ENCODE measurements around the gene TMPRSS13.

TMPRSS13 gene

DNA sequence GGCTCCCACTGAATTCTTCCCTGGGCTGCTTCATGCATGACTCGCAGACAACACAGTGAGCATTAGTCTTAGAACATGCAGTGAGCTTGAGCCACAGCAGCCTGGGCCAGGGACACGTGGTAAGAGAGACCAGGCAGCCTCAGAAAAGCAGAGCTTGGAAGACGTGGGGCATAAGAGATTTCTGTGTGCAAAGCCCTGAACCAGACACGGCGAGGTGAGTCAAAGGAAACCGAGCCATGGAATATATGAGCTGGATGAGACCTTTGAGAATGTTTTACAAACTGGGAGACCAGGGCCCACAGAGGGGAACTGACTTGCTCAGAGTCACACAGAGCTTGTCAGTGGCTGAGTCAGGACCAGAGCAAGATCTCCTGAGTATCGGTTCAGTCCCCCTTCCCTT is 44.2 kb downstream of the TMPRSS13 start:
- DNase-seq: no peak

- no peak for DNase-seq
Observed at GRCh38 chr11:117883063-117883462, 46.1 kb downstream of the TMPRSS13 start.

DNA sequence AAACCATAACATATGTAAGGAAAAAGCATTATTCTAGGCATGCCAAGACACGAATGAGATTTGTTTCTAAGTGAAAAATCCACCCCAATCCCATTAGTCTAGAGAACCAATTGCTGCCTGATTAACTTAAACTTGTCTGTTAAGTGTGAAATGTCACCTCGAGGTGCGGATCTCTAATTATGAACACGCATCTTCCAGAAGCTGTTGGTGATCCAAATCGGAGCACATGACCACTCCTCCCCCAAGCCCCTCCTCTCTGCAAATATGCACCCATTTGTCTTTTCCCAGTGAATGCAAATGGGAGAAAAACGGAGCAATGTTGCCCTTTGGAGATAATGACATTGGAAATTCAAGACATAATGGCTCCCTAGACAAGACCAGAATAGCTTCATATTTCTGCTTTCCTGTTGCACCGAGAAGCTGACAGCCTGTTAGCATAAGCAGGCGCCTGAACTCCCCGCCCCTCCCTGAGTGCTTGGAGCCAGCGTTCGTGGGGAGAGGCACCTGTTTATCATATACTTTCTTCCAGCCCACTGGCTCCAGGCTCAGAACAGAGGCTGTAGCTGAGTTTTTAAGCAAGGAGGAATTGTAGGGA is 46.8 kb downstream of the TMPRSS13 start:
- DNase-seq: peak; percentile 31

DNA sequence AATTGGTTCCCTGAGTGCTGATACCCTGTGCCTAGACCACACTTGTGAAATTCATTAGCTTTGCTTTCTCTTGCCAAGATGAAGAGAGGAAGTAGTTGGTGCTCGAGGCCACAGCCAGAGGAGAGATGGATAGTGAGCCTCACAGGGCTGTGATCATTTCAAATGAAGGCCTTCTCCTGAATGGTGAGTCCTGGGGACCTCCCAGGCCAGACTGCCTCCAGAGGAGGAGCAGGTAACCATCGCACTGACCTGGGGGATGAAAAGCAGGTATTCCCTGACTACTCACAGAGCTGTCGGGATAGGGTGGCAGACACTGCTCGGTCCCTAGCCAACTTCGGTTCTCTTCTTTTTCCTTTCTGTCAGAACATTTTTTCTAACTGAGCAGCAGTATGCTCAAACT is 48.0 kb downstream of the TMPRSS13 start:
- no peak for DNase-seq

- DNase-seq: no peak
Observed at GRCh38 chr11:117879516-117880480, 49.4 kb downstream of the TMPRSS13 start.

- no peak for DNase-seq
Observed at GRCh38 chr11:117878939-117879475, 50.2 kb downstream of the TMPRSS13 start.

- no peak for DNase-seq
Observed at GRCh38 chr11:117878314-117878938, 50.8 kb downstream of the TMPRSS13 start.

DNA sequence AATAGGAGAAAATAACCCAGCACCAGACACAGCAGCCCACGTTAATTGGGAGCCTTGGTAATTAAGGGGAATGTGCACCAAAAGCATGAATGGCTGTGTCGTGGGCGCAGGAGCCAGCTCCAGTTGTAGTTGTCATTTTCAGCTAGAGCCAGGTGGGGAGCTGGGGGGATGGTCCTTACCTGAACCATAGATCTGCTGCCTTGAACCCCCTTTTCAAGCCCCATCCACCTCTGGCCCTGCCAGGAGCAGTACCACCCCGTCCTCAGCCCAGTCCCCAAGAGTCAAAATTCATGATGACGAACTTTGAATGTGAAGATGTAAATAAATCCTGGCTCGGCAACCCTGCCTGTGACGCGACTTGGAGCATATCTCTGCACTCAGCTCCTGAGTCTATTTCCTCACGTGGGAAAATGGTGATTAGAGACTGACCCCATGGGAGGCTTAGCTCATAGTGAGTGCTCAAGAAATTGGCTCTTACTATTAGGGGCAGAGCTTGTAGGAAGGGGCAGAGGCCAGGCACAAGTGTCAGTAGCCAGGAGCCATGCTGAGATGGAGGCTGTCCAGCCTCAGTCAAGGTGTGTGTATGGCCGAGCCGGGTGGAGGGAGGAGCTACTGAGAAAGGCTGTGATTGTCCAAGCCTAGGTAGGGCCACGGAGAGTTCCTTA is 52.0 kb downstream of the TMPRSS13 start:
- peak; percentile 51 for DNase-seq

DNA sequence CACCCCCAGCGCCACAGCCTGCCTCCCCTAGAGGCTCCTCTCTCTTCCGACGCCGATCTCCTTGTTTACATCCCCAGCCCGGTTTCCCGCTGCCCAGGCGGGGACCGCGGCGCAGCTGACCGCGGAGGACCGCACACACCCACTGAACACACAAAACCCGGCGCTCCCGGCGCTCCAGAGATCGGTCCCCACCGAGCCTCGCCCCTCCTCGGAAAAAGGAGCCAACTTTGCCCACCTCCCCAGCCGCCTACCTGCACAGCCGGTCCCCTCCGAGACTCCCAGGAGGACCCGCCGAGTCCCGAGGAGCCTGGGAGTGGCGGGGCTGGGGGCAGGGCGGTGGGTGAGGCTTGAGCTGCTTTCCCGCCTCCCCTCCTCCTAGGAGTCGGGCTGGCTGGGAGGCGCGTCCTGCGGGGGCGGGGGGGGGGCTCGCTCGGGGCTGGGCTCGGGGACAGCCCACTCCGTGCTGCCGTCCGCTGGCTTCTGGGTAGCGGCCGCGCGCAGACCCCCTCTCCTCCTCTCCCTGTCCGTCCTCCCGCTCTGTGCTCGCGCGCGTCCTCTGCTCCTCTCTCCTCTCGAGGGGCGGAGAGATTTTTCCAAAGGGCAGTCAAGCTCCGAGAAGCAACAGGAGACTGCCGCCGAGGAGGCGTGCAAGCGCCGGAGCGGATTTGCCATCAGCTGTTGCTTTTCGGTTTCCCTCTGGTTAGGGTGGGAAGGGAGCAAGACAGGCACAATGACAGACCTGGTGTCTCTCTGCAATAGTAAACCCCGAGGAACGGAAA is 52.7 kb downstream of the TMPRSS13 start, which contains the start of gene FXYD6:
Gene FXYD6, minus strand, starts transcription at position 318 of the 779 bp plus-strand sequence. CDS start 33,882 bp downstream, outside the sequence.
- DNase-seq: peak; percentile 49

DNA sequence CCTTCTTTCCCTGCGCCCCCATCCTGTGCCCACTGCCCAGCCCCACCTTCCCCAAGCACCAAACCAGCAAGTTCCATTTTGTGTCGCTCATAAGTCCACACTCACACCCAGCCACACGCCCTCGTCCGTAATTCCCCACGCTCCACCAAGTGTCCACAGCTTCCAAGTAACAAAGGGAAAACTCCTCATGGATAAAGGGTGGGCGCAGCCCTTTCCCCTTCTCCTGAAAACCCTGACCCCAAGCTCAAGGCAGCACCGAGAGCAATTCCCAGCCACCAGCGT is 53.2 kb downstream of the TMPRSS13 start:
- DNase-seq: no peak

- DNase-seq: peak; percentile 9
Observed at GRCh38 chr11:117875382-117876058, 53.7 kb downstream of the TMPRSS13 start.

DNA sequence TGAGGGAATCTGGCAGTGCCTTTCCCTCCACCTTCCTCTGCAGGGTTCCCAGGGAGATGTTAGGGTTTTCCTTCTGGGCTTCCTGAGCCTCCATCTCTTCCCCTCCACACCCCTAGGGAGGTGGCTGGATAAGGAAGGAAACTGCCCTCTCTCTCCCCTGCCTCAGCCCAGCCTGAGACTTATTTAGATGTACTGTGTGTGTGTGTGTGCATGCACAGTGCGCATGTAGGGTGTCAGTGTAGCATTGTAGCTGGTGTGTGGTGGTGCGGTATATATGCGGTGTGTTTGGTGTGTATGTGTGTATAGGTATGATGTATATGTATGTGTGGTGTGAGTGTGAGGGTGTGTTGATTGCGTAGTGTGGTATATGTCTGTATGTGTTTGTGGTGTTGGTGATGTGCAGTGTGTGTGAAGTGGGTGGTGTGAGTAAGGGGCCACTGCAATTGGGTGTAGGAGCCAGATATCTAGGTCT is 54.3 kb downstream of the TMPRSS13 start:
- no peak for DNase-seq

- no peak for DNase-seq
Observed at GRCh38 chr11:117874253-117874909, 54.8 kb downstream of the TMPRSS13 start.

DNA sequence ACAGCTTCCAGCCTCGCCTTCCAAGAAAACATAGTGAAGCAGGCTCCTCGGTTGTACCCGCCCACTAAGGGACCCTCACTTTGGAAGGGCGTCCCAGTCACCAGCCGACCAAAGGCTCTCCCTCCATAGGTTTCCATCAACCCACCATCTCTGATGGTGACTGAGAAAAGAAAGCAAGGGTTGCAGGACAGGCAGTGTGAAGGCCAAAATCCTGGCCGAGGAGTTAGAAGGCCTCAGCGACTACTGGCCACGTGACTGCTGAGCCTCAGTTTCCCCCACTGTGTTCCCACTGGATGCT is 55.4 kb downstream of the TMPRSS13 start:
- DNase-seq: no peak

- DNase-seq: no peak
Observed at GRCh38 chr11:117872975-117873827, 56.0 kb downstream of the TMPRSS13 start.

DNA sequence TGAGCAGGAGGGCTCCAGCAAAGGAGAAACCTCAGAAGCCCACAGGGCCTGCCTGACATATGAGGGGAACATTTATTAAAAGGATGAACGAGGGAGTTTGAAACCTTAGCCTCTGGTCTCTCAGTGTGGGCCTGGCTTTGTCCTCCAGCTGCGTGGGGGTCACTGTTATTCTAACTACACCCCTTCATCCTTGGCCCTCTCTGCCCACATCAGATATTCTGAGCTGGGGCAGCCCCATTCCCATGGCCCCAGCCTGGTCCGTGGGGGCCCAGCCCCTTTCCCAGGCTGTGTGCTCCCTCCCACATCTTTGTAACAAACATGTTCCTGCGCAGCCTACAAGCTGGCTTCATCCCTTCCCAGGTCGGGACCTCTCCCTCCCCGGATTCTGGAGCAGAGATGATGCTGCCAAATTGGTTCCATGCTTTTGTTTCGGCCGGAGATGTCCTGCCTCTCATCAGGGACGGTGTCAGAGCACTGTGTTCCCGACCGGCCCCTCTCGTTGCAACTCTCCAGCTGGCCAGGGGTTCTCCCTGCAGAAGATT is 56.7 kb downstream of the TMPRSS13 start:
- DNase-seq: no peak

GRCh38 chr11:117871784-117872183 is 57.4 kb downstream of the TMPRSS13 start:
- no peak for DNase-seq

DNA sequence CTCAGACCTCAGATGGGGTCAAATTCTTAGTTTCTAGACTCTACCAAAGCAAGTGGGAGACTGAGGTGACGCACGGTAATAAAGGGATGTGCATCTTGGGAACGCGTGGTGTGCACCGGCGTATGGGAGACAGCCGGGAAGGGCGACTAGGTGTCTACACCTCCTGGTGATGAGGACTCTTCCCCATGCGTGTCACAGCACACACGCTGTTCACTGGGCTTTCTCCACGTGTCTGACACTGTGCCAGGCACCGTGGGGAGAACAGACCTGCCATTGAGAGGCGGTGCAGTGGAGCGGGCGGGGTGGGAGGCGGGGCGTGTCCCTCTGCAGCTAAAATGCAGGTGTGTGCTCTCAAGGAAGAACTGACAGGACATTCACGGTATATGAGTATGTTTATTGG is 58.0 kb downstream of the TMPRSS13 start:
- DNase-seq: no peak

DNA sequence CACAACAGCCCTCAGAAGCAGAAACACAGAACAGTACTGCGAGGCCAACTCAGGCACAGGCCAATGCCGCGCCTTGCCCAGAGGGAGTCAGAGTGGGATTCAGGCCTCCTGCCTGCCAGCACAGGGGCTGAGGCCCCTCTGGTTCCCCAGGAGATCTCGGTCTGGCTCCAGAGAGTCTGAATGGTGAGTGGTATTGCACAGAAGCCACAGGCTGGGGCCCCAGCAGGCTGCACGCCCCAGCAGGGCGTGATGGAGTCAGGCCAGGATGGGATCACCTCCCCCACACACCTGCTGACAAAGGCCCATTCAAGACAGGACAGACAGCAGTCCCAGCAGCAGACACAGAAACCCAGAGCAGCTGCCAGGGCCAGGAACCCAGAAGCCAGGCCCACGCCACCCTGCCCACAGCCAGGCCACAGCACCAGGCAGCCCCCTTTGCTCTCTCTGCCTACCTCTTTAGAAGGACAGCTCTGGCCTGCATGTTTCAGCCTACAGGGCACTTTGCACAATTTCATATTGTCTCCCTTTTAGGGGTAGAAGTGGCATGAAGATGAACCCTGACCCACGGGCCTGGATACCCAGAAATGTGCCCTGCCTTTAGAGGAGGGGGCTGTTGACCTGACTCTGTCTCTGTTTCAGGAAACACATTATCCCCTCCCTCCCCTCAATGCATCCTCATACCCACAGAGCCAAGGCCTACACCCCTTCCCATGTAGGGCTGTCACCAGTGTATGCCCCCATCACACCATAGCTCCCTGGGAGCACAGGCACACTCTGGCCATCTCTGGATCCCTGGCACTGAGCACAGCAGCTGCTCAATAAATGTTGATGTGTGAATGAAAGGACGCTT is 58.9 kb downstream of the TMPRSS13 start:
- no peak for DNase-seq

Measured in NCI-H774 (cell line).